Measurements from ENCODE around the gene SGCG. TPM values are rescaled to one million over a fixed set of nuclear protein-coding genes. Genes with fewer than 3 reads are reported as not detected.

SGCG gene
- total RNA-seq, 1 experiment from 2014 or later: not detected

GRCh38 chr13:23288995-23289394, 108.2 kb downstream of the SGCG start:
- H3K4ac ChIP-seq (ENCODE audit: low read depth, low read length): no peak overlapping the region
- H2AFZ ChIP-seq (ENCODE audit: low read length): no peak overlapping the region
- H3K23me2 ChIP-seq (ENCODE audit: insufficient read length, low read depth, low read length, poor library complexity, severe bottlenecking): no peaks in the 10 kb centered on the region
- no peaks in the 10 kb centered on the region for H3K4me1 ChIP-seq (ENCODE audit: insufficient read depth, low read length)
- H3K27ac Mint-ChIP-seq: no peak overlapping the region
- no peak overlapping the region for H3K18ac ChIP-seq (ENCODE audit: insufficient read length, low read depth, low read length)
- H3K27me3 ChIP-seq (ENCODE audit: insufficient read depth, low read length): no peaks in the 10 kb centered on the region
- no peak overlapping the region for H3K4me3 Mint-ChIP-seq
- no peaks in the 10 kb centered on the region for H3K79me1 ChIP-seq (ENCODE audit: insufficient read depth, low read depth, low read length, poor library complexity, severe bottlenecking)
- H3K27me3 Mint-ChIP-seq (ENCODE audit: low read depth): no peaks in the 10 kb centered on the region
- H4K5ac ChIP-seq (ENCODE audit: insufficient read length, low read depth, low read length): no peak overlapping the region
- H3K14ac ChIP-seq (ENCODE audit: insufficient read depth, low read length): no peak overlapping the region
- H2BK20ac ChIP-seq (ENCODE audit: low read depth, low read length, poor library complexity, severe bottlenecking): no peak overlapping the region
- WGBS (ENCODE audit: extremely low coverage, insufficient read length, low lambda C conversion rate): no CpG with 5 or more reads among the region's 7 CpGs
- no peaks in the 10 kb centered on the region for H3K9me3 ChIP-seq (ENCODE audit: control insufficient read depth, low read depth, low read length)
- H2BK5ac ChIP-seq (ENCODE audit: insufficient read length, low read length): no peak overlapping the region
- H3K9ac ChIP-seq (ENCODE audit: extremely low read depth, insufficient read length, low read length): no peak overlapping the region
- H3K9me3 Mint-ChIP-seq: no peaks in the 10 kb centered on the region; a peak in 1 of 5 replicates
- no peak overlapping the region for H3K4me2 ChIP-seq (ENCODE audit: insufficient read depth, insufficient read length, low read length)
- H3K4me1 Mint-ChIP-seq: no peaks in the 10 kb centered on the region
- H2AK5ac ChIP-seq (ENCODE audit: insufficient read length, low read length): no peak overlapping the region
- TF ChIP-seq, protein P1, sequence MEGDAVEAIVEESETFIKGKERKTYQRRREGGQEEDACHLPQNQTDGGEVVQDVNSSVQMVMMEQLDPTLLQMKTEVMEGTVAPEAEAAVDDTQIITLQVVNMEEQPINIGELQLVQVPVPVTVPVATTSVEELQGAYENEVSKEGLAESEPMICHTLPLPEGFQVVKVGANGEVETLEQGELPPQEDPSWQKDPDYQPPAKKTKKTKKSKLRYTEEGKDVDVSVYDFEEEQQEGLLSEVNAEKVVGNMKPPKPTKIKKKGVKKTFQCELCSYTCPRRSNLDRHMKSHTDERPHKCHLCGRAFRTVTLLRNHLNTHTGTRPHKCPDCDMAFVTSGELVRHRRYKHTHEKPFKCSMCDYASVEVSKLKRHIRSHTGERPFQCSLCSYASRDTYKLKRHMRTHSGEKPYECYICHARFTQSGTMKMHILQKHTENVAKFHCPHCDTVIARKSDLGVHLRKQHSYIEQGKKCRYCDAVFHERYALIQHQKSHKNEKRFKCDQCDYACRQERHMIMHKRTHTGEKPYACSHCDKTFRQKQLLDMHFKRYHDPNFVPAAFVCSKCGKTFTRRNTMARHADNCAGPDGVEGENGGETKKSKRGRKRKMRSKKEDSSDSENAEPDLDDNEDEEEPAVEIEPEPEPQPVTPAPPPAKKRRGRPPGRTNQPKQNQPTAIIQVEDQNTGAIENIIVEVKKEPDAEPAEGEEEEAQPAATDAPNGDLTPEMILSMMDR (conservative IDR thresholded peaks at IDR 0.05): no peak
- no peak overlapping the region for H3K27ac ChIP-seq (ENCODE audit: insufficient read length, low read depth, low read length)
- no peaks in the 10 kb centered on the region for H3K79me2 ChIP-seq (ENCODE audit: insufficient read depth, low read length)
- no peak for DNase-seq
- H4K20me1 ChIP-seq (ENCODE audit: control insufficient read depth, insufficient read depth, insufficient read length): no peaks in the 10 kb centered on the region
- no peak overlapping the region for H2BK12ac ChIP-seq (ENCODE audit: insufficient read length, low read depth, low read length)
- H3K56ac ChIP-seq (ENCODE audit: insufficient read length, low read depth, low read length): no peak overlapping the region
- H3K36me3 Mint-ChIP-seq (ENCODE audit: insufficient read depth in 1 of 3, low read depth in 3 of 3): peaks cover 0 to 4% (median 0%) of the 10 kb centered on the region in 3 experiments; a peak in 1 of 7 replicates
- H4K8ac ChIP-seq (replicated peaks; ENCODE audit: insufficient read length, low read depth, low read length): no peak overlapping the region
- H2BK15ac ChIP-seq (ENCODE audit: low read depth, low read length): no peak overlapping the region
- H4K91ac ChIP-seq (ENCODE audit: insufficient read length, low read depth, low read length): no peak overlapping the region
- no peak overlapping the region for H3K23ac ChIP-seq (ENCODE audit: insufficient read length, low read depth, low read length)
- no peak overlapping the region for H2BK120ac ChIP-seq (ENCODE audit: low read depth, low read length, poor library complexity, severe bottlenecking)
- H3T11ph ChIP-seq (ENCODE audit: low read length): no peak overlapping the region

All from H9 (cell line).